Upper lobe of left lung (tissue), 4 donors: ENCODE data around the gene POU2F3.

Experiments
- CTCF ChIP-seq, 6 experiments: fragments of 450-650 bp in 4 of 6; fragments of 200-600 bp in 2 of 6; sonication (generic) in 2 of 6; IDR thresholded peaks; one replicate each; pipeline ENCODE4 v1.5.1; 2016 to 2019; ENCODE audit warnings: antibody characterized with exemption in 6 of 6
- EP300 ChIP-seq, 4 donors: sonication (generic); formaldehyde crosslinking; IDR thresholded peaks; one replicate each; pipeline ENCODE4 v1.5.1; 2017; ENCODE audit warnings: antibody characterized with exemption in 4 of 4, control low read depth in 2 of 4
- POLR2A ChIP-seq, 4 donors: fragments of 450-650 bp; IDR thresholded peaks; one replicate each; pipeline ENCODE4 v1.5.1; 2016 to 2017; ENCODE audit warnings: antibody characterized with exemption in 4 of 4, mild to moderate bottlenecking in 2 of 4
- POLR2AphosphoS5 ChIP-seq, 2 donors: sonication (generic); formaldehyde crosslinking; IDR thresholded peaks; one replicate each; pipeline ENCODE4 v1.5.1; 2017; ENCODE audit warnings: antibody characterized with exemption in 2 of 2

DNA sequence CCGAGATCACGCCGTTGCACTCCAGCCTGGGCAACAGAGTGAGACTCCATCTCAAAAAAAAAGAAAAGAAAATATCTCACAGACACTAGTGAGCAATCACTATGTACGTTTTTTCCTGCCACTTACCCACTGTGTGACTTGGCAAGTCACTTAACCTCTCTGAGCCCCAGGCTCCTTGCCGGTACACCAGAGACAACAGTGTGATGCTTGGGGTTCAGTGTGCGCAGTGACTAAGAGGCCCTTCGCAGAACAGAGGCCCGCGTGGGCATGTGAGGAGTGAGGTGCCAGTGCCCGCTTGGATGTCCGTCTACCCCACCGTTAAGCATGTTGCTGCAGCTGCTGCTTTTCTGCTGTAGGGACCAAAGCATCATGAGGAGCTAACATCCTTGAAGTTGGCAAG is 22.4 kb upstream of the POU2F3 start:
- TF ChIP-seq CTCF (IDR thresholded peaks at IDR 0.05) (no peak), POLR2AphosphoS5 (IDR thresholded peaks at IDR 0.05) (no peak), POLR2A (IDR thresholded peaks at IDR 0.05) (no peak), EP300 (IDR thresholded peaks at IDR 0.05) (no peak)
